ENCODE results near the gene INPP4B. TPM values are rescaled to one million over a fixed set of nuclear protein-coding genes. Genes with fewer than 3 reads are reported as not detected.

Gene INPP4B
- polyA plus RNA-seq, 1 of the 3 experiments (the other 2 are of a cell fraction): 0.08 TPM

DNA sequence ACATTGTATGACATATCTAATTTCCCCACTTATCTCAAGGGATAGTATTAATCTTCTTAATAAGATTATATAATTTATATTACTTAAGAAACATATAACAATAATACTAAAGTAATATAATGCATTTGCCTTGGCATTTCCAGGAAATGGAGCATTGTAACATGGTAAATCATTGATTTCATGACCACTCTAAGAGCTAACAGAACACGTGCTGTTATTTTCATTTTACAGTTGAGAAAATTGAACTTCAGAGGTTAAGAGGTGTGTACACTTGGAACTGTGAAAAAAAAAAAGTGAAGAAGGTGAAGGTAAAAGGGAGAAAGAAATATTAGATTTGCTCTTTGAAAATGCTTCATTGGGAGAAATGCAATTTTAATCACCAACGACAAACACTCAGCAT is 687.1 kb downstream of the INPP4B start:
- H3K4me3 ChIP-seq (ENCODE audit: low read depth in 2 of 2, low read length in 1 of 2): no peak overlapping the region
- no peak overlapping the region for H2AFZ ChIP-seq (ENCODE audit: low read depth)
- H4K20me1 ChIP-seq (ENCODE audit: insufficient read depth): no peaks in the 10 kb centered on the region
- no peak overlapping the region for H3K9ac ChIP-seq
- WGBS (ENCODE audit: low lambda C conversion rate): 88% methylated on average over 2 of the region's 2 CpGs
- no peaks in the 10 kb centered on the region for H3K36me3 ChIP-seq (replicated peaks in 1 of 2; ENCODE audit: control insufficient read depth in 1 of 2, insufficient read depth in 2 of 2, low read length in 1 of 2)
- H3K9me2 ChIP-seq: no peaks in the 10 kb centered on the region
- H3K4me1 ChIP-seq (ENCODE audit: control insufficient read depth in 1 of 2, insufficient read depth in 2 of 2, low read depth in 1 of 2, low read length in 1 of 2): no peaks in the 10 kb centered on the region
- H3K27ac ChIP-seq (ENCODE audit: low read depth in 2 of 2, low read length in 1 of 2): no peak overlapping the region
- CTCF ChIA-PET: no interaction called here
- H3K4me2 ChIP-seq: no peak overlapping the region
- TF ChIP-seq FOSL2 (IDR thresholded peaks at IDR 0.05; ENCODE audit: borderline replicate concordance, low read depth): no peak
- TF ChIP-seq, protein P1, sequence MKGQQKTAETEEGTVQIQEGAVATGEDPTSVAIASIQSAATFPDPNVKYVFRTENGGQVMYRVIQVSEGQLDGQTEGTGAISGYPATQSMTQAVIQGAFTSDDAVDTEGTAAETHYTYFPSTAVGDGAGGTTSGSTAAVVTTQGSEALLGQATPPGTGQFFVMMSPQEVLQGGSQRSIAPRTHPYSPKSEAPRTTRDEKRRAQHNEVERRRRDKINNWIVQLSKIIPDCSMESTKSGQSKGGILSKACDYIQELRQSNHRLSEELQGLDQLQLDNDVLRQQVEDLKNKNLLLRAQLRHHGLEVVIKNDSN (IDR thresholded peaks at IDR 0.05; ENCODE audit: borderline replicate concordance, low read depth): no peak
- no peak for TF ChIP-seq FOXM1 (IDR thresholded peaks at IDR 0.05; ENCODE audit: low read depth)
- TF ChIP-seq EP300 (IDR thresholded peaks at IDR 0.05; ENCODE audit: borderline replicate concordance in 1 of 2, low read depth in 1 of 2, low read length in 1 of 2): no peak
- TF ChIP-seq RFX5 (IDR thresholded peaks at IDR 0.05; ENCODE audit: low read length): no peak
- TF ChIP-seq NRF1 (IDR thresholded peaks at IDR 0.05; ENCODE audit: low read depth, low read length): no peak
- TF ChIP-seq, protein P2, sequence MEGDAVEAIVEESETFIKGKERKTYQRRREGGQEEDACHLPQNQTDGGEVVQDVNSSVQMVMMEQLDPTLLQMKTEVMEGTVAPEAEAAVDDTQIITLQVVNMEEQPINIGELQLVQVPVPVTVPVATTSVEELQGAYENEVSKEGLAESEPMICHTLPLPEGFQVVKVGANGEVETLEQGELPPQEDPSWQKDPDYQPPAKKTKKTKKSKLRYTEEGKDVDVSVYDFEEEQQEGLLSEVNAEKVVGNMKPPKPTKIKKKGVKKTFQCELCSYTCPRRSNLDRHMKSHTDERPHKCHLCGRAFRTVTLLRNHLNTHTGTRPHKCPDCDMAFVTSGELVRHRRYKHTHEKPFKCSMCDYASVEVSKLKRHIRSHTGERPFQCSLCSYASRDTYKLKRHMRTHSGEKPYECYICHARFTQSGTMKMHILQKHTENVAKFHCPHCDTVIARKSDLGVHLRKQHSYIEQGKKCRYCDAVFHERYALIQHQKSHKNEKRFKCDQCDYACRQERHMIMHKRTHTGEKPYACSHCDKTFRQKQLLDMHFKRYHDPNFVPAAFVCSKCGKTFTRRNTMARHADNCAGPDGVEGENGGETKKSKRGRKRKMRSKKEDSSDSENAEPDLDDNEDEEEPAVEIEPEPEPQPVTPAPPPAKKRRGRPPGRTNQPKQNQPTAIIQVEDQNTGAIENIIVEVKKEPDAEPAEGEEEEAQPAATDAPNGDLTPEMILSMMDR (IDR thresholded peaks at IDR 0.05): no peak
- no peak for TF ChIP-seq RAD21 (IDR thresholded peaks at IDR 0.05; ENCODE audit: low read length)
- no peak for TF ChIP-seq EZH2phosphoT487 (IDR thresholded peaks at IDR 0.05; ENCODE audit: borderline replicate concordance, low read depth)
- TF ChIP-seq GATA2 (CRISPR knock-in tag; IDR thresholded peaks at IDR 0.05): no peak
- TF ChIP-seq, protein P3, sequence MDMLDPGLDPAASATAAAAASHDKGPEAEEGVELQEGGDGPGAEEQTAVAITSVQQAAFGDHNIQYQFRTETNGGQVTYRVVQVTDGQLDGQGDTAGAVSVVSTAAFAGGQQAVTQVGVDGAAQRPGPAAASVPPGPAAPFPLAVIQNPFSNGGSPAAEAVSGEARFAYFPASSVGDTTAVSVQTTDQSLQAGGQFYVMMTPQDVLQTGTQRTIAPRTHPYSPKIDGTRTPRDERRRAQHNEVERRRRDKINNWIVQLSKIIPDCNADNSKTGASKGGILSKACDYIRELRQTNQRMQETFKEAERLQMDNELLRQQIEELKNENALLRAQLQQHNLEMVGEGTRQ (IDR thresholded peaks at IDR 0.05; ENCODE audit: borderline replicate concordance, low read depth, low read length): no peak
- no peak for TF ChIP-seq TCF12 (IDR thresholded peaks at IDR 0.05)
- TF ChIP-seq SIN3A (IDR thresholded peaks at IDR 0.05; ENCODE audit: borderline replicate concordance, low read depth, low read length): no peak
- TF ChIP-seq, protein P4, sequence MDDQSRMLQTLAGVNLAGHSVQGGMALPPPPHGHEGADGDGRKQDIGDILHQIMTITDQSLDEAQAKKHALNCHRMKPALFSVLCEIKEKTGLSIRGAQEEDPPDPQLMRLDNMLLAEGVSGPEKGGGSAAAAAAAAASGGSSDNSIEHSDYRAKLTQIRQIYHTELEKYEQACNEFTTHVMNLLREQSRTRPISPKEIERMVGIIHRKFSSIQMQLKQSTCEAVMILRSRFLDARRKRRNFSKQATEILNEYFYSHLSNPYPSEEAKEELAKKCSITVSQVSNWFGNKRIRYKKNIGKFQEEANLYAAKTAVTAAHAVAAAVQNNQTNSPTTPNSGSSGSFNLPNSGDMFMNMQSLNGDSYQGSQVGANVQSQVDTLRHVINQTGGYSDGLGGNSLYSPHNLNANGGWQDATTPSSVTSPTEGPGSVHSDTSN (IDR thresholded peaks at IDR 0.05): no peak
- TF ChIP-seq MEF2A (IDR thresholded peaks at IDR 0.05; ENCODE audit: borderline replicate concordance, low read depth): no peak
- H3K79me2 ChIP-seq (ENCODE audit: insufficient read depth): no peaks in the 10 kb centered on the region
- DNase-seq: no peak
- no peaks in the 10 kb centered on the region for H3F3A ChIP-seq (replicated peaks; ENCODE audit: insufficient read depth)
- H3K9me3 ChIP-seq: no peaks in the 10 kb centered on the region
- H3K27me3 ChIP-seq (ENCODE audit: insufficient read depth): no peaks in the 10 kb centered on the region
- POLR2A ChIA-PET: no interaction called here
